ENCODE measurements around the gene B4GALT5. TPM values are rescaled to one million over a fixed set of nuclear protein-coding genes. Genes with fewer than 3 reads are reported as not detected.

The B4GALT5 gene
- polyA plus RNA-seq, 2 of the 4 experiments (the other 2 are of a cell fraction) = 84.0 to 88.7 TPM

DNA sequence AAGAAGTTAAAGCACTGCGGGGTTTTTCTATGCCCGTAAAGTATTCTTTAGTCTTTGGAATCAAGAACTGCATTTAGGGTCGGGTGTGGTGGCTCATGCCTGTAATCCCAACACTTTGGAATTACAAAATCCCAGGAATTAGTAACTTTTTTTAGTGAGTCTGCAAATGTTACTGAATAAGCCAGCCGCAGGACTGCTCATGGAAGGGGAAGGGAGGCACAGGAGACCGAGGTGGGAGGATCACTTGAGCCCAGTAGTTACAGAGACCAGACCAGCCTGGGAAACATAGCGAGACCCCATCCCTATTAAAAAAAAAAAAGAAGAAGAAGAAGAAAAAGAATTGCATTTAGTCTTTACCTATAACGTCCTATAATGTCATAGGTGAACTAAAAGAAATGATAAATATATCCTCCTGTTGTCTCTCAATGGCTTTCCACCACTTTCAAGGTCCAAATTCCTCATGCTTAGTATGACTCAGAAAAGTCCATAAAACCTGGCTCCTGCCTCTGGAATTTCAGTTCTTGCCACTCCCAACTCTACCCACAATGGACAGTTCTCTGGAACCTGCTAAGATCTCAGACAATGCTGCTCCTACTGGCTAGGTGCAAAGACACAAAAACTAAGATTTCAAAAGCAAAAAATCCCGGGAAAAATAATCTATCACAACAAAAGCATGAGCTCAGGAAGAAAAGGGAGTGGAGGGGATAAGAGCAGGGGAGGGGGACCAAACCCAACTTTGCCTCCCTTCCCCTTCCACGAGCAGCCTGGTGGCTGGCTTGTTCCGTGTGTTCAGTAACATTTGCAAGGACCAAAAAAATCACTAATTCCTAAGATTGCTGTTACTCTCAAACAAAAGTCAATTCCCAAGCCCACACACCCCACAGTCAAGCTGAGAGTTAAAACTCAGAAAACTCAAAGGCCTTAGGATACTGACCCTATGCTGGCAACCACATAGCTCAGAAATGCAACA, 39.0 kb downstream of the B4GALT5 start:
- TF ChIP-seq CBX2 (IDR thresholded peaks at IDR 0.05; ENCODE audit: borderline replicate concordance, low read depth) (no peak), FOSL2 (IDR thresholded peaks at IDR 0.05) (peak; percentile 69), FOSL2 (CRISPR knock-in tag; IDR thresholded peaks at IDR 0.05) (peak; percentile 88), RFX5 (IDR thresholded peaks at IDR 0.05) (no peak), SREBF2 (IDR thresholded peaks at IDR 0.05) (no peak), MAFK (IDR thresholded peaks at IDR 0.05; ENCODE audit: partially characterized antibody) (peak; percentile 14), RAD21 (conservative IDR thresholded peaks at IDR 0.05 in 1 of 2, IDR thresholded peaks at IDR 0.05 in 1 of 2) (peak; percentile 37 to 54), HOXA7 (CRISPR knock-in tag; IDR thresholded peaks at IDR 0.05) (peak; percentile 69), HOXB13 (CRISPR knock-in tag; IDR thresholded peaks at IDR 0.05; ENCODE audit: low read depth) (no peak), SMC3 (IDR thresholded peaks at IDR 0.05) (peak; percentile 25; the same call in 1 of the 3 replicates), CEBPB (IDR thresholded peaks at IDR 0.05) (peak in 1 of 2 experiments; percentile 13; a peak in 1 of 4 replicates), GATA3 (IDR thresholded peaks at IDR 0.05; ENCODE audit: borderline replicate concordance) (peak; percentile 32; the same call in 1 of the 2 replicates), MYC (IDR thresholded peaks at IDR 0.05; ENCODE audit: borderline replicate concordance, low read length) (no peak), JUN (IDR thresholded peaks at IDR 0.05) (peak in 1 of 2 experiments; percentile 63; a peak in 2 of 5 replicates), KDM1A (IDR thresholded peaks at IDR 0.05; ENCODE audit: low read depth) (no peak), RNF2 (IDR thresholded peaks at IDR 0.05; ENCODE audit: borderline replicate concordance, low read depth) (no peak), NPAS2 (CRISPR knock-in tag; IDR thresholded peaks at IDR 0.05; ENCODE audit: borderline replicate concordance) (no peak), POLR2A (IDR thresholded peaks at IDR 0.05; ENCODE audit: low read length) (no peak), HDAC2 (IDR thresholded peaks at IDR 0.05) (0 out of 2 replicates have a peak, but pooled peaks have one; percentile 26), HOXB5 (CRISPR knock-in tag; IDR thresholded peaks at IDR 0.05) (no peak), JUNB (IDR thresholded peaks at IDR 0.05) (peak; percentile 51), ZFP36 (IDR thresholded peaks at IDR 0.05; ENCODE audit: borderline replicate concordance, partially characterized antibody) (no peak), ZNF302 (CRISPR knock-in tag; IDR thresholded peaks at IDR 0.05) (no peak), POLR2AphosphoS2 (conservative IDR thresholded peaks at IDR 0.05; ENCODE audit: low read length) (no peak), CHD2 (IDR thresholded peaks at IDR 0.05; ENCODE audit: low read length, partially characterized antibody) (no peak)
- TF ChIP-seq, protein P1, sequence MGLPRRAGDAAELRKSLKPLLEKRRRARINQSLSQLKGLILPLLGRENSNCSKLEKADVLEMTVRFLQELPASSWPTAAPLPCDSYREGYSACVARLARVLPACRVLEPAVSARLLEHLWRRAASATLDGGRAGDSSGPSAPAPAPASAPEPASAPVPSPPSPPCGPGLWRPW (IDR thresholded peaks at IDR 0.05) = no peak
- TF ChIP-seq, protein P2, sequence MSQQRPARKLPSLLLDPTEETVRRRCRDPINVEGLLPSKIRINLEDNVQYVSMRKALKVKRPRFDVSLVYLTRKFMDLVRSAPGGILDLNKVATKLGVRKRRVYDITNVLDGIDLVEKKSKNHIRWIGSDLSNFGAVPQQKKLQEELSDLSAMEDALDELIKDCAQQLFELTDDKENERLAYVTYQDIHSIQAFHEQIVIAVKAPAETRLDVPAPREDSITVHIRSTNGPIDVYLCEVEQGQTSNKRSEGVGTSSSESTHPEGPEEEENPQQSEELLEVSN (IDR thresholded peaks at IDR 0.05; ENCODE audit: borderline replicate concordance, low read depth) = no peak
- TF ChIP-seq, protein P3, sequence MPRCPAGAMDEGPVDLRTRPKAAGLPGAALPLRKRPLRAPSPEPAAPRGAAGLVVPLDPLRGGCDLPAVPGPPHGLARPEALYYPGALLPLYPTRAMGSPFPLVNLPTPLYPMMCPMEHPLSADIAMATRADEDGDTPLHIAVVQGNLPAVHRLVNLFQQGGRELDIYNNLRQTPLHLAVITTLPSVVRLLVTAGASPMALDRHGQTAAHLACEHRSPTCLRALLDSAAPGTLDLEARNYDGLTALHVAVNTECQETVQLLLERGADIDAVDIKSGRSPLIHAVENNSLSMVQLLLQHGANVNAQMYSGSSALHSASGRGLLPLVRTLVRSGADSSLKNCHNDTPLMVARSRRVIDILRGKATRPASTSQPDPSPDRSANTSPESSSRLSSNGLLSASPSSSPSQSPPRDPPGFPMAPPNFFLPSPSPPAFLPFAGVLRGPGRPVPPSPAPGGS (IDR thresholded peaks at IDR 0.05) = 0 out of 3 replicates have a peak, but pooled peaks have one; percentile 44
- TF ChIP-seq, protein P4, sequence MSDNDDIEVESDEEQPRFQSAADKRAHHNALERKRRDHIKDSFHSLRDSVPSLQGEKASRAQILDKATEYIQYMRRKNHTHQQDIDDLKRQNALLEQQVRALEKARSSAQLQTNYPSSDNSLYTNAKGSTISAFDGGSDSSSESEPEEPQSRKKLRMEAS (IDR thresholded peaks at IDR 0.05) = peak; percentile 54; the same call in 1 of the 2 replicates
- 2% methylated on average over 10 of the region's 10 CpGs for WGBS (ENCODE audit: missing lambda C conversion rate)

More for the DNA sequence above, 39.0 kb downstream of the B4GALT5 start:
- ChIA-PET CTCF (interaction anchor here (0.6 to 2.3 kb wide), 19 partner anchors 9 to 191 kb away, joined by 3 to 14 read pairs (median 4); partner anchors contain the start of gene KCNB1), POLR2A (interaction anchor here (0.9 to 1.9 kb wide), 6 partner anchors 10 to 138 kb away, joined by 3 to 8 read pairs (median 5); partner anchors contain the start of gene SLC9A8)
- peak overlapping the region; percentile 97 for H3K4me2 ChIP-seq
- peaks cover 97% of the 10 kb centered on the region for H3K4me1 ChIP-seq
- peak overlapping the region; percentile 96 to 97 for H3K27ac ChIP-seq
- FAIRE-seq (no peak), ATAC-seq (peak; percentile 92 to 93), DNase-seq (ENCODE audit: low read depth in 1 of 2, low spot score in 1 of 2) (peak; percentile 85 to 93)
- H3K4me3 ChIP-seq = peak overlapping the region; percentile 27; the same call in 2 of the 3 replicates
- no peaks in the 10 kb centered on the region for H3K9me3 ChIP-seq

Measured in A549 (cell line).